GM12864 (cell line): ENCODE measurements around the gene MAP3K14.

ENCODE experiments used
- DNase-seq: peaks from one replicate; pipeline ENCODE4 v3.0.0-alpha.2; 2011; ENCODE audit warnings: low read depth
- H3K4me3 ChIP-seq: 2 replicates; pipeline ENCODE4 v1.5.1; 2011; ENCODE audit warnings: mild to moderate bottlenecking, low read depth, low read length, control low read depth
- TF ChIP-seq, protein P1 (sequence below): IDR thresholded peaks from 2 replicates; pipeline ENCODE4 v1.5.1; 2011; ENCODE audit warnings: low read depth, mild to moderate bottlenecking, moderate library complexity, low read length, control low read depth, inconsistent platforms; ENCODE audit errors: missing control alignments

The MAP3K14 gene

DNA sequence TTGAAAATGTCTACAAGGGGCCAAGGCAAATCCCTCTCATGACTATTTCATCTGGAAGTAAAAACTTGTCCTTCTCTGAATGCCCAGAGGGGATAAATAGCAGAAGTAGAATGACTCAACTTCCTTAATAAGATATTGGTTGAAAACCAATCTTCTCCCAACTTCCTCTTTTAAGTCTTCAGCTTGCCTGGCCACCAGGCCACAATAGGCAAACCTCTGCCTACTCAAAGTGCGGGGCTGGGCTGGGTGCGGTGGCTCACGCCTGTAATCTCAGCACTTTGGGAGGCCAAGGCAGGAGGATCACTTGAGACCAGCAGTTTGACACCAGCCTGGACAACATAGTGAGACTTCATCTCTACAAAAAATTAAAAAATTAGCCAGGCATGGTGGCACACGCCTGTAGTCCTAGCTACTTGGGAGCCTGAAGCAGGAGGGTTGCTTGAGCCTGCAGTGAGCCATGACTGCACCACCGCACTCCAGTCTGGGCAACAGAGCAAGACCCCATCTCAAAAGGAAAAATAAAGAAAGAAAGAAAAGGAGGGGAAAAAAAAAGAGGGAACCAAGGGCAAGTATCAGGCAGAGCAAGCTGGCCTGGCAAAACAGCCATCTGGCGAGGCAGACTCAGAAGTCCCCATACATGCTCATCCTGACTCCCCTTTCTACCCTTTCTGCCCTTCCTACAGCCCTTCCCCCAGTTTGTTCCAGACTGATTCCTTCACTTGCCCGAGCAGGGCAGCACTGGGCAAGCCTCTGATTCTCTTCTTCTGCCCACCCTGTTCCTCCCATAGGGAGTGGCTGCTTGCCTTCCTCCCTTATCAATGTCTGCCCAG, 20.6 kb downstream of the MAP3K14 start:
- TF ChIP-seq, protein P1, sequence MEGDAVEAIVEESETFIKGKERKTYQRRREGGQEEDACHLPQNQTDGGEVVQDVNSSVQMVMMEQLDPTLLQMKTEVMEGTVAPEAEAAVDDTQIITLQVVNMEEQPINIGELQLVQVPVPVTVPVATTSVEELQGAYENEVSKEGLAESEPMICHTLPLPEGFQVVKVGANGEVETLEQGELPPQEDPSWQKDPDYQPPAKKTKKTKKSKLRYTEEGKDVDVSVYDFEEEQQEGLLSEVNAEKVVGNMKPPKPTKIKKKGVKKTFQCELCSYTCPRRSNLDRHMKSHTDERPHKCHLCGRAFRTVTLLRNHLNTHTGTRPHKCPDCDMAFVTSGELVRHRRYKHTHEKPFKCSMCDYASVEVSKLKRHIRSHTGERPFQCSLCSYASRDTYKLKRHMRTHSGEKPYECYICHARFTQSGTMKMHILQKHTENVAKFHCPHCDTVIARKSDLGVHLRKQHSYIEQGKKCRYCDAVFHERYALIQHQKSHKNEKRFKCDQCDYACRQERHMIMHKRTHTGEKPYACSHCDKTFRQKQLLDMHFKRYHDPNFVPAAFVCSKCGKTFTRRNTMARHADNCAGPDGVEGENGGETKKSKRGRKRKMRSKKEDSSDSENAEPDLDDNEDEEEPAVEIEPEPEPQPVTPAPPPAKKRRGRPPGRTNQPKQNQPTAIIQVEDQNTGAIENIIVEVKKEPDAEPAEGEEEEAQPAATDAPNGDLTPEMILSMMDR = no peak
- no peak for DNase-seq
- no peak overlapping the region for H3K4me3 ChIP-seq

DNA sequence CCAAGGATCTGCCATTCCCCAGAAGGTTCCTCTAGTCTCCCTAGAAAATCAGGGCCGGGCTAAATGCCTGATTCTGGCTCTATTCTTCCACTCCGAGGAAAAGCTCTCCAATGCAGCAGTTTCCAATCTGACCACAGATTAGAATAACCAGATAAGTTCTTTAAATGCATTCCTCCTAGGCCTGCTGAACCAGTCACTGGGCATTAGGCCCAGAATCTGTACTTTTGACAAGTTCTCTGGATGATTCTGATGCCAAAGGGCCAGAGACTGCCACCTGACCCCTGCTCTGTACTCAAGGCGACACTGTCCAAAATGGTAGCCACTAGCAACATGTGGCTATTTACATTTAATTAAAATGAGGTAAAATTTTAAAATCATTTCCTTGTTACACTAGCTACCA, 22.3 kb downstream of the MAP3K14 start:
- no peak for DNase-seq
- no peak overlapping the region for H3K4me3 ChIP-seq
- TF ChIP-seq, protein P1 = no peak

DNA sequence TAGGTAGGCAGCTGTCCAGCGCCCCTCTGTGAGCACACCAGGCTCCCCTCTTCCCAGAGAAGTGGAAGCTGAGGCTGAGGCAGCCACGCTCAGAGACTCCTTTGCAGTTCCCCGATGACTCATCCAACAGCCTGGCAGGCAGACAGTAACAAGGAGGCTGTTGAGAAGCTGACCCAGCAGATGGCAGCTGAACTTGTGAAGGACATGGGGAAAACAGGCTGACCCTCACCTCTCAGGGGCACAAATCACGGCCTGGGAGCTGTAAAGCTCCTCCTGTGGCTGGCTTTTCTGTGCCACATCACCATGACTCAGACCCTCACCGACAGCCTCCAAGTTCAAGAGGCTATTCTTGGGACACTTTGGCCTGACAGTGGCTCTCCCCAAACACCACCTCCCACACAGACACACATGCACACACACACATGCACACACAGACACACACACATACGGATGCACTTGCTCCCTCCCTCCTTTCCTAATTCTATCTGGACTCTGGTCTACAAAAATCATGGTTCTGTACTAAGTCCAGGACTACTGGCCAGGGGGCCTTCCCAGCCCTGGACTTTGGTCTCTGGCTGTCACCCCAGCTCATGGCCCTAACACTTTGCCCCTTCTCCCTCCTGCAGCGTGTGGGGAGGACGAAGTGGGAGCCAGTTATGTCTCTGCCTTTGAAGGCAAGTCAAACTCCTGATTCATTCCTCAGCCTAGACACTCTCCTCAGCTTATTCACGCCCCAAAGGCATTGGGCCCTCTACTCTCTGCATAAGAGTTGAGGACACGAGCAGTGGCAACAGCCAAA, 23.2 kb downstream of the MAP3K14 start:
- DNase-seq = no peak
- TF ChIP-seq, protein P1 = no peak
- H3K4me3 ChIP-seq = no peak overlapping the region

DNA sequence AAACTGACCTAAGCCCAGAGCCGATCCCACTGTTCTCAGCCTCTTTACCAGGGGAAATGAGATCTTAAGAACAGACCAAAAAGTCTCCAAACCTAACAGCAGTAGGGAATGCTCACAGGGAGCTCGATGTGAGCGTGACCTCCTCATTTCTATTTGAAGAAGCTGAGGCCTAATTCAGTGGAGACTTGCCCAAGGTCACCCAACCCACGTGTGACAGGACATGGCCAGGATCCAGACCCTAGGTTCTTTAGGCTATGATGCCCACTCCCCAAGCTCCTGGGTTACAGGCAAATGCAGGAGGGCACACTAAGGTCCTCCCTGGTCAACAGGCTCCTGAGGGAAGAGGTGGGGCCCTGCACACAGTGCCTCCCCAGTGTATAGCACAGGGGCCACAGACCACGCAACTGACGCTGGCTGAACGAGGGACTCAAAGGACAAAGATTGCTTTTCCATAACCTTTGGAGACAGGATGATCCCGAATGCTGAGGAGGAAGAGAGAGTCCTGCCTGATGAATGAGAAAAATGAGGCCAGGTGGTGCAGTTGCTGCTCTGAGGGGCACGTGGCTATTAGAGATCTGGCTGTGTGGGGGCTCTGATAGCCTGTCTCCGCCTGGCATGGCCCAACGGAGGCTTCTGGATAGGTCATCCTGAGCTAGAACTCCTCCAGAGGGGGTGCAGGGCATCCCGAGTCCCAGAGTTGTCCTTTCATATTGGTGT, 24.0 kb downstream of the MAP3K14 start:
- TF ChIP-seq, protein P1 = no peak
- DNase-seq = no peak

DNA sequence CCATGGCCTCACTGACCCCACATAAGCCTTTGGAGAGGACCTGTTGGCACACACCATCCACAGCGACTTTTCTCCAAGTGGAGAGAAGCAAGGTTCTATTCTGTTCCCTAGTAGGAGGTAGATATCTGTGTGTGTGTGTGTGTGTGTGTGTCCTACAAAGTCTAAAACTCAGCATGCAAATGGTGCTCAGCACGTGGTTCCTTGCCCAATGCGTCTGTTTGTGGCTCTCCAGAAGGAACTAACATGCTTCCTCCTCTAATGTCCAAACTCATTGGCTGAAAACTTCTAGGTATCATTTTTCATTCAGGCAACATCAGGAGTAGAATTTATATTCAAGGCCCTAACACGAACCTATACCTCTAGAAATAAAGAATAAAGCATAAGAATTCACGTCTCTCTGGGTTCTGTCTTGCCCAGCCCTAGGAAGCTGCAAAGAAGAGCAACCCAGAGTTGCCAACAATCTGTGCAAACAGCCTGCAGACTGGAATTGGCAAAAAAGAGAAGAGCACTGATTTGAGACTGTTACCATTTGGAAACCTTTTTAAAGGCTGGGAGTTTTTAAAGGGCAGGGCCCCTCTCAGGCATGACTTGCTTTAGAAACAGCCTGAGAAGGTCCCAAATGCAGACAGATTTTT, 25.5 kb downstream of the MAP3K14 start:
- TF ChIP-seq, protein P1 = no peak
- DNase-seq = no peak
- no peak overlapping the region for H3K4me3 ChIP-seq

More for the DNA sequence above, 24.0 kb downstream of the MAP3K14 start:
- no peak overlapping the region for H3K4me3 ChIP-seq

DNA sequence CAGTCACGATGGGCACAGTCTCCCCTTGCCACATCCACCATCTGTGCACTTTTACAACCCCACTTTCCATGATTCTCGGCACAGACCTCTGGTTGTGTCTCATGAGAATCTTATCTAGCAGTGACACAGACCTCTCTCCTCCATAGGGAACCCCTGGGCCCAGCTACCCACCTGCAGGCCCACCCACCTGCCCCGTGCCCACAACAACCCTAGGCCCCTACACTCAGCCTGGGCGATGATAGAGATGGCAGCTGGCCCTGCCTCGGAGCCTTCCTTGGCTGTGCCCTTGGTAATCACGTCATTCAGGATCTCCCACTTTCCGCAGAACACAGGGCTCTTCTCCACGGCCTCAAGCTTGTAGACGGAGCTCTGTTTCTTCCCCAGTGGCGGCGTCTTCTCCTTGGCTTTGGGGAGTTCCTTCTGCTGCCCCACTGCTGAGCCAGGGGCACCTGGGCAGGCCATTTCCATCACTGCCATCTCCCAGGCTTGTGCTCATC, 26.5 kb downstream of the MAP3K14 start:
- no peak overlapping the region for H3K4me3 ChIP-seq
- TF ChIP-seq, protein P1 = no peak
- DNase-seq = no peak
